ENCODE measurements around the gene ARHGAP25. TPM values are rescaled to one million over a fixed set of nuclear protein-coding genes. Genes with fewer than 3 reads are reported as not detected.
"Not testable (repeated sequence)": the region's sequence is repeated elsewhere in the genome, so short reads cannot be mapped to it uniquely, and the experiment has no call there.

ARHGAP25 gene
- polyA plus RNA-seq, 3 donors = 5.1 to 7.0 (median 6.4) TPM

DNA sequence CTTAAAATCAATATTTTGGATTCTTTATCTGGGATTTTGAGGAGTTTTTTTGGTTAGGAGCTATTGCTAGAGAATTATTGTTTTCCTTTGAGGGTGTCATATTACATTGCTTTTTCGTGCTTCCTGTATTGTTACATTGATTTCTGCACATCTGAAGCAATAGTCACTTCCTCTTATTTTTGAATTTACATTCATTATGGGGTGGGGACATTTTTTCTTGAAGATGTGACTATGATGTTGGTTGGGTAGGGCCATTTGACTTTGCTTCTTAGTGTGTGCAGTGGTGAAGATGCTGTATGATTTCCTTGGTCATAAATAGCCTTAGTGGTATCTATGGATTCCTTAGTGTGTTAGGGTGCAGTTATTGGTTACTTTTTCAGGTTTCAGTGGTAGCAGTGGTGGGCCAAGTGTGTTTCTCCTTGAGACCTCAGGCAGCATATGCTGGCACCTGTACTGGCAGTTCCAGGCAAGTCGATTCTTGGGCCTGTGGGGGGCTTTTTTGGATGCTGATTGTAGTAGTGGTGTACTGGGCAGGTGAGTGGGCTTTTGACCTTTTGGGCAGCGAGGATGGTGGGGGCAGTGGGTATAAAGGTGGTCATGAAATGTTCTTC, 61.8 kb downstream of the ARHGAP25 start:
- no peak for DNase-seq

DNA sequence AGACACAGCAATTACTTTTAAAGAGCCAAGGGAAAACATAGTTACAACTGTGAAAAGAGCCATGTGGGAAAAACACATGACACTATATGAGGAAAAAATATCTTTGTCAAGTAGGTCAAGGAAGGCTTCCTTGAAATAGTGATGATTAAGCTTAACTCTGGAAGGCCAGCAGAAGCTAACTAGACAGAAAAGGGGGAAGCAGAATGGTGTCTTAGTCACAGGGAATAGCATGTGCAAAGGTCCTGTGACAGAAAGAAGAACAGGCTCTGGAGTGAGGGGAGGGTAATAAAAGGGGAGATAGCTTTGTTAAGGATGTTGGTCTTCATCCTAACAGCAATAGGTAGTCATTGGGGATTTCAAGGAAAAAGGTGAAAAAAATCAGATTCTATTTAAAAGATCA, 64.0 kb downstream of the ARHGAP25 start:
- DNase-seq = no peak

- DNase-seq = no peak
These were observed 64.8 kb downstream of the ARHGAP25 start for GRCh38 chr2:68799140-68800026.

GRCh38 chr2:68800027-68800401, 65.4 kb downstream of the ARHGAP25 start:
- DNase-seq = no peak

DNA sequence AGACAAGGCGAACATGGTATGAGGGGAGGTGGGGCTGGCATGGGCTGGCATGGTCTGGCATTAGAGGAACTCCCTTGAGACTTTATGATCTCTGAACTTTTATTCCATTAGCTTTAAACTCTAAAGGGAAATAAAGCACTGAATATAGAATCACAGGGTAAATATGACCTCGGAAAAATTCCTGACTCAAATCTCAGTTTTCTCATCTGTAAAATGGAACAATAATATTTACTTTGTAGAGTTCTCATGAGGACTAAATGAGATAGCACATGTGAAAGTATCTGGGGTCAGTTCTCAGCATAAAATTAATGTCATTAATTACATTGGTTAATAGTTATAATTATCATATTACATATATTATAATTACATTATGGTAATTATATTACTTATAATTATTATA, 65.9 kb downstream of the ARHGAP25 start:
- no peak for DNase-seq

DNA sequence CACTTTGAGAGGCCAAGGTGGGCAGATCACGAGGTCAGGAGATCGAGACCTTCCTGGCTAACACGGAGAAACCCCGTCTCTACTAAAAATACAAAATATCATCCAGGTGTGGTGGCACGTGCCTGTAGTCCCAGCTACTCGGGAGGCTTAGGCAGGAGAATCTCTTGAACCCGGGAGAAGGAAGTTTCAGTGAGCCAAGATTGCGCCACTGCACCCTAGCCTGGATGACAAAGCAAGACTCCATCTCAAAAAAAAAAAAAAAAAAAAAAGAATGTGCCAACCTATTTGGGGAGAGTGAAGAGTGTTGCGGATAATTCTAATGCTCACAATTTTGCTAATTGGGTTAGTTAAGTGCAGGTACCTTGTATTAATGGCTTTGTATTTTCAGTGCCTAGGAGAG, 67.5 kb downstream of the ARHGAP25 start:
- not testable (repeated sequence) for DNase-seq

GRCh38 chr2:68805025-68805424, 70.4 kb downstream of the ARHGAP25 start:
- no peak for DNase-seq

DNA sequence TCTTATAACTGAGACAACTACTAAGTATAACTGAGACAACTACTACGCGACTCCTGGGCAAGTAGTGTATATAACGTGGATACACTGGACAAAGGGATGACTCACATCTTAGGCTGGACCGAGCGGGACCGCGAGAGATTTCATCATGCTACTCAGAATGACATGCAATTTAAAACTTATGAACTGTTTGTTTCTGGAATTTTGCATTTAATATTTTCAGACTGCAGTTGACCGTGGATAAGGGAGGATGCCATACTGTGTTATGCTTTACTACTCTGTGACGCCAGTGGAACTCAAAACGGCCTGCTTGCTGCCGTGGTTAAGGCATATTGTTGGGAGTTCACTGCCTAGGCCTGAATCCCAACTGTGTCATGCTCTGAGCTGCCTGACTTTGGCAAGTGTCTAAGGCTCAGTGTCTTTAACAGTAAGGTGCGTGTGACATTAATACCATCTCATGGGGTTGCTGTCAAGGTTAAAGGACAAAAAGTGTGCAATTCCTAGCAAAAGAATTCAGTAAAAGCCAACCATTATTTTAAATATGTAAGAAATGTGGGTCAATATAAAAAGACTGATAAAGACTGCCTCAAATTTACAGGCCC, 72.0 kb downstream of the ARHGAP25 start:
- no peak for DNase-seq

DNA sequence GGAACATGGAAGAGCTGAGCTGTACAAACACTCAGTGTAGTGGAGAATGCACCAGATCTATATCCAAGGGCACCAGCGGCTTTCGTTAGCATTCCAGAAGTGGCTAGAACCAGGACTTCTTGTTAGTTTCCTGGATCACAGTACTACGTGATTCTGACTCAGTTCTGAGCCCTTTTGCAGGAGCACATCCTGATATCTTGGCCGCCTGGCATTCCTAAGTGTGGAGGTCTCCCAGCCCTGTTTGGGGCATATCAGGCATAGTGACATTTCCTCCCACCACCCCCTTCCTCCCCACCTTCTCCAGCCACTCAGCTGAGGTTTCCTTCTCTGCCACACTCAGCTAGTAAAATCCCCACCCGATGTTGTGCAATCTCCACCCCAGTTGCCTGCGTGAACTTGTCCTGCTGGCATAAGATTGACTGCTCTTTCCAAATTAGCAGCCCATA, 73.2 kb downstream of the ARHGAP25 start:
- no peak for DNase-seq

DNA sequence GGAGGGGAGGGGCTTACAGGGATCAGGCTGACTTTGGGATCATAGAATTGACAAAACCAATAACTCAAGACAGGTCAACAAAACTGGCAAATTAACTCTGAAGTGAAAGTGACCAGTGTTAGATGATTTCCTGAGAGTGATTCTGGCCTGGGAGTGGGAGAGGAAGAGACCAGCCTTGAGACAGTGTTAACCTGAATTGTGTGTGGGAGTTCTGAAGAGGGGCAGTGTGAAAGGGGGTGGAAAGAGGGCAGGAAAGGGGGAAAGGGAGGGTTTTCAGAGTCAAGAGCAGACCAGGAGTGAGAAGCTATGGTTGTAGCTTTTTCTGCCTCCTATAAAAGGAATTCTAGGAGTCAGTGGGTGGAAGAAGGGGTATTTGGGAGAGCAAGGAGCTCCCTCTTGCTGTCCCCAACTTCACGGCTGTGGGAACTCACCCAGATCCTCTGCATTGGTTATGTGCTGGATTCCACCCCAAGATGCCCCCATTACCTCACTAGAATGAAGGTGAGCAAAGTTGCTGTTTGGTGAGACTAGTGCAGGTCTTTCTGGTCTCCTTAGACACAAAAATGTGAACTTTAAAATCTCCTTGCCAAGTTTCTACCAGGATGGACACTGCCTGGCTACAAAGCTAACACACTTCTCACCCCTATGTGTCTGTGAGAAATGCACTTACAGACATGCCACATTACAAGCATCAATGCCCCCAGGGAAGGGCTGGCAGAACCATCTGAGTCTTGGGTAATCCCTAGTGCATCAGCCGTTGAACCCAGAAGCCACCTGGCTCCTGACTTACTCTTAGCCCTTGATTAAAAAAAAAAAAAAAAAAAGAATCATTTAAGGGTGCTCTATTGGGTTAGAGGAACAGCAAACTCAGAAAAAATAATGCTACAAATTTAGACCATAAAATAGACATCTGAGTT, 75.0 kb downstream of the ARHGAP25 start:
- DNase-seq = no peak

- DNase-seq = no peak
These were observed 76.8 kb downstream of the ARHGAP25 start for GRCh38 chr2:68811364-68811763.

DNA sequence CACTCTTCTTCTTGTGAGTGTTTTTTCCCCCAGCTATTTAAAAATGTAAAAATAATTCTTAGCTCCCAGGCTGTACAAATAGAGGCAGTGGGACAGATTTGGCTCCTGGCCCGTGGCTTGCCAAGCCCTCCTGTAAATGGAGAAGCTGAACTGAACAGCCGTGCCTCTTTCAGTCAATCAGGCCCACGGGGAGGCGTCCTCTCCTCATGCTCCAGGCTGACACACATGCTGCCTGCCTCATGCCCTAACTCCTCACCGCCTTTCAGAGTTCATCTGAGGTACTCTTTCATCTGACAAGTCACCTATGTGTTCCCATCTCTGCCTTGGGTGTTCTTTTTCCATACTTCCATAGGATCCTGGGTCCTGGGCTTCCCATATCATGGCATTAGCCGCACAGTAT, 77.6 kb downstream of the ARHGAP25 start:
- no peak for DNase-seq

- DNase-seq = no peak
These were observed 79.0 kb downstream of the ARHGAP25 start for GRCh38 chr2:68813596-68813995.

DNA sequence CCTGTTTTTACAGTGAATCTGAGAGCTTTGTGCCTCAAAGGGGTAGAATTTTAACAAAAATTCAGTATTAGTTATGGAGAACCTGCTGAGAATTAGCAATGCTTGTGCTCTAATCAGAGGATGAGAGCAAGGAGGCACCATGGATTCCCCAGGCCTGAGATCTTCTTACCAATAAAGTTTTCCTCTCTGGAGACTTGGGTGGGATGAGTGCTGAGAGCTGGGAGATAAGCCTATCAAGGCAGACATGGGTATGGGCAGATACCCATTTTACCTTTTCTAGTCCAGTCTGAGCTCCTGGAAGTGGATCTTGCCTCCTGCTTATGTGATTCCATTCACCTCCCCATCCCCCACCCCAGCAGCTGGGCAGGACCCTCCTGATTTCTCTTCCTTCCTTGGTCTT, 82.7 kb downstream of the ARHGAP25 start:
- DNase-seq = no peak

DNA sequence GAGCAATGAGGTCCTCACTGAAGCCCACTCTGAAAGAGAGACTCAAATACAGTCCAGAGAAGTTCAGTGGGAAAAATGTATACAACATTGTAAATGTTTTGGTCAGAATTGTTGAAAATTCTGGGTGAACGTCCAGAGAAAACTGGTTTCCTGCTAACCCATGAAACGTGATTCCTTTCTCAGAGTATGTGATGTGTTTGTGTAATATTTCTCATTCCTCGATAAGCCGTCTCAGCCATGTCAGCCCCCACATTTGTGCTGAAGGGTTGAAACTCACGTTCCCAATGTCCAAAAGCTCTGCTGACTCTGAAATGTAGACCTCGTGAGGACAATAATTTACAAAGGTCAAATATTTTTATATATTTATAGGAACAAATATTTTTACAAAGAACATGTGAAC, 84.9 kb downstream of the ARHGAP25 start:
- DNase-seq = no peak

DNA sequence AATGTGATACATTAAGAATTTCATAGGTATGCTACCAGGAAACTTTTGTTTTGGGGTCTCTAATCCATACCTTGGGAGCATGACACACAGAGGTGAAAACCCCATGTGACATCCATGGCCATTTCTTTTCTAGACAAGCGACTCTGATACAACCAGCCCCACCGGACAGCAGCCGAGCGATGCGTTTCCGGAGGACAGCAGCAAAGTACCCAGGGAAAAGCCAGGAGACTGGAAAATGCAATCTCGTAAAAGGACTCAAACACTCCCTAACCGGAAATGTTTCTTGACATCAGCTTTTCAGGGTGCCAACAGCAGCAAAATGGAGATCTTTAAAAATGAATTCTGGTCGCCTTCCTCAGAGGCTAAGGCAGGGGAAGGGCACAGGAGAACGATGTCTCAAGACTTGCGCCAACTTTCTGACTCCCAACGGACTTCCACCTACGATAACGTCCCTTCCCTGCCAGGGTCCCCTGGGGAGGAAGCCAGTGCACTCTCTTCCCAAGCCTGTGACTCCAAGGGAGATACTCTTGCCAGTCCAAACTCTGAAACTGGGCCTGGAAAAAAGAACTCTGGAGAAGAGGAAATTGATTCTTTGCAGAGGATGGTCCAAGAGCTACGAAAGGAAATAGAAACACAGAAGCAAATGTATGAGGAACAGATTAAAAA, 87.7 kb downstream of the ARHGAP25 start:
- no peak for DNase-seq

DNA sequence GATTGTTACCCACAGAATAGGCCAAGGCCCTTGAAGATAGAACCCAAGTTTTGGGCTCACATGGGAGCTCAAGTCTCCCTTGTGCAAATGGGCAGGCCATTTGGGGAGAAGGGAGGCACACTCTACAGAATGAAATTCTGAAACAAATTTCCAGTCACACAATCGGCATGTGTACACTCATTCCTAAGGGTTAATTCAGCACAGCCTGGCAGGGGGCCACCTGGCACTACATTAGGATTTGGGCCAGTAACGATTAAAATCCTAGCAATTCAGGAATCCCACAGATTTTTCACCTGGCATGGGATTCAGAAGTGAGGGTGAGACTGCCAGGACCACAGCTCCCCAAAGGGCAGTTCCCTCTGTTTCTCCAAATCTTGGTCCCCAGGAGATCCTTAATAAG, 90.2 kb downstream of the ARHGAP25 start:
- DNase-seq = no peak

GRCh38 chr2:68825866-68826265, 91.3 kb downstream of the ARHGAP25 start:
- no peak for DNase-seq

DNA sequence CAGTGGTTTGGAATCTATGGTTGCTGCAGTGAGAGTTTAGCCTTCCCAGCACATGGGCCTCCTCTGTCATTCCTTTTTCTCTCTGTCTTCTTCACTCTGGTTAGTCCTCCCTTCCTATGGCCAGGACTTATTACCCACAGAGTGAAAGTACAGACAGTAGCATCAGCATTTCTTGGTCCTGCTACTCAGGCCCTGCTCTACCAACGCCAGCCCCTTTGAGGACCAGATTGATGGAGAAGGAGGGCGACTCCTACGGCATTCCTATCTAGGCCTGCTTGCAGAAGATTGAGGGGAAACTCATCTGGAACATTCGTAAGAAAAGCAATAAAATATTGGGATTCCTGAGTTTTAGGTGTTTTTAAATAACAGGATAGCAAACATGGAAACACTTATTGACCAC, 93.1 kb downstream of the ARHGAP25 start:
- DNase-seq = no peak

DNA sequence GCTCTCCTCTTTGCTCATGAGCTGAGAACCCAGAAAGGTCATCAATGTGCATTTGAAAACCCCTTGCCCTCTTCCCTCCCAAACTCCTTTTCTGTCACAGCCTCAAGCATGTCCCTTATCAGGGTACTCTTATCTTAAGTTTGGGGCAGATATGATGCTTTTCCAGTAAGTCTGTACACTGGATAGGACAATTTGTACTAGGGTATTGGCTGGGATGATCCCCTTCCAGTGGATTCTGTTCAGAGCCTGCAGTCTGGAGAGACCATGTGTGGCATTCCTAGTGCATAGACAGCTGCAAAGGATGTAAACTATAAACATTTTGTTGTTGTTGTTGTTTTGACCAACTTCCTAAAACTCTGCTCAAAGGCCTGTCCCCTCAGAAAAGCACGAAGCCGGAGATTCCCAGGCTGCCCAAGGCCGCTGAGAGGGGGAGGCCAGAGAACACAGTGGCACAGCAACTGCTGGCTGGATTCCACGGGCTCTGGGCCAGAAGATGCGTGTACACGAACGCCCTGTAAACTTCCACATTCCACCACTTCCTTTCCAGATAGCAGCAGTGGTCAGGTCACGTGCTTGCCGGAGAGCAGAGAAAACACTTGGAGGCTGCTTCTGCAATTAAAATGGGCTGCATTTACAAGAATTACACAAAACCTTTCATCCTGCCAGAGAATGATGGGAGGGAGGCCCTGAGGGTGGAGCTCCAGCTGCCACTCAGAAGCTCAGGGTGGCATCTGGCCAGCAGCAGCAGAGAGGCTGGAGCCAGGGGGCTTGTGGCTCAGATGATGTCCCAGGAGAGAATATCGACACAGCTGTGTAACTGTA, 94.5 kb downstream of the ARHGAP25 start:
- DNase-seq = peak; percentile 85

- no peak for DNase-seq
These were observed 95.1 kb downstream of the ARHGAP25 start for GRCh38 chr2:68829749-68830148.
